NCI-H2081 (cell line): ENCODE results near the gene CHCHD6.

Experiments
- DNase-seq, 2 experiments: peaks; one replicate each; lab custom pipeline; 2025; lab: John Stamatoyannopoulos, UW

Gene CHCHD6

GRCh38 chr3:126992776-126993175 lies 288.7 kb downstream of the CHCHD6 start:
- DNase-seq = no peak

DNA sequence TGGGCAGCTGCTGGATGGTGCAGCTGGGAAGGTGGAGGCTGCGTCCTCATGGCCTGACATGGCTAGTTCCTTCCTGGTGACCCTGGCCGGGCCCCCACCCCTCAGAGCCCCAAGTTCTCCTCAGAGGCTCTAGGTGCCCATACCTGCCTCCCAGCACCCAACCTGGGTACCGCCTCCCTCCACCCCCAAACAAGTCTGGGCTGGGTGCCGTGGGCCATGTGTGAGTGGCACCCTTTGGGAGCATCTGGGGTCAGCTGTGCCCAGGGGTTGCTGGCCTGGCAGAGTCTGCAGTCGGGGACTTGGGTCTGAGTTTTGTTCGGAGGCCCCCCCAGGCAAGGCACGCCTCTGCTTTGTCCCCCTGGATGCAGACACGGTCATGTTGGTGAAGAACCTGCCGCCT lies 289.4 kb downstream of the CHCHD6 start:
- DNase-seq = no peak

- no peak for DNase-seq
Observed at GRCh38 chr3:126994661-126995245, 290.7 kb downstream of the CHCHD6 start.

DNA sequence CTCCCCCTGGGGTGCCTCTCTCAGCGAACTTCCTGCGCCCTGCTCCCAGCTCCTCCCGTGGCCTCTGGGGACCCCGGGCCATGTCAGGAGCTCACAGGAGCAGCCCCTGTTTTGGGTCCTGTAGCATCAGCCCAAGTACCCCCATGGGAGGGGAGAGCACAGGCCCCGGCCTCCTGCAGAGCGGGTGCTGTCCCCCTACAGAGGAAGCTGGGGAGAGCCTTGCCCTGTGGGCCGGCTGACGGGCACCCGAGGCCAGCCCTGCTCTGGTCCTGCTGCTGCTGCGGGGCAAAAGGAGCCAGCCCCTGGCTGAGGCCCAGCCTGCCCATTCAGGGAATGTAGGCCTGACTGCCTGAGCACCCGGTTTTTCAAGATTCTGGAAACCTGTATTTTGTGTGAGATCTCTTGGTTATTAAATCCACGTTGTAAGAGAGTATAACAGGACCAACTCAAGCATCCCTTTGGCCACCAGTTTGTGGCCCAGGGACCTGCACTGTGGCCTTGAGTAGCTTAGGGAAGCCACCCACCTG lies 291.3 kb downstream of the CHCHD6 start:
- DNase-seq = no peak

GRCh38 chr3:126995926-126996512 lies 292.0 kb downstream of the CHCHD6 start:
- no peak for DNase-seq

DNA sequence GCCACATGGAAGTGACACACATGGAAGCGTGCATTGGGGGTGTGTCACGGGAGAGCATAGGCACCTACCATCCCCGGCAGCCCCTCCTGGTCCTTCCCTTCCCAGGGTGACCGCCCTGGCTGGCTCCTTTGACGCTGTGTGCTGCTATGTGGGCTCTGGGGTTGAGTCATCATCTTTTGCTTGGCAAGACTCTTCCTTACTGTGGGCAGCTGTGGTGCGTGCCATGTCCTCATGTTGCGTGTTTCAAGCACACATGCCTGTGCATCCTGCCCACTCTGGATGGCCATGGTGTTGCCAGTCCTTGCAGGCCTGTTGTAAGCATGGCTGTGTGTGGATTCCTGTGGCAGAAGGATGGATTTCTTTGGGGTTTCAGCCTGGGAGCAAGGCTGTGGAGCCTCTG lies 292.9 kb downstream of the CHCHD6 start:
- DNase-seq = no peak

DNA sequence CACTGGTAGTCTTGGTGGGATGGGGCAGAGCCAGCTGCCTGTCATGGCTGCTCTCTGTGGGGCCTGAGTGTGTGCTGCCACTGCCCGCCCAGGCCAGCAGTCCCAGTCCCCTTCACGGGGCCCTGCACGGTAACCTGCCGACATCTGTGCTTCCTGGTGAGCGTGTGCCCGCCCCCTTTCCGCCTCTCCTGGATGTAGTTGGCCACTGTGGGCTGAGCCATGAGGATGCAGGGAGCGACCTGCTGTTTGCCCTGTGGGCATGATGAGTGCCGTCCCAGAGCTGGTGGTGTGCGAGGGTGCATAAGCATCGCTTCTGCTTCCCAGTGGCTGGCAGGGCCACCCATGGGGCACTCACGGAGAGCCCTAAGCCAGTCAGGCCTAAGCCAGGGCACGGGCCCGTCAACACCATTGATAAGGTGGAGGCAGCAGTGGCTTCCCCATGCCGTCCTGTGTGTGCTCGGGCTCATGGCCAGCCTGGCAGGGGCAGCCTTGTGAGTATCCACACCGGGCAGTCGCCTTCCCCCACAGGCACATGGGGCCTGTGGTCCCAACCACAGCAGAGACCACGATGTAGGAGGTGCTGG lies 293.5 kb downstream of the CHCHD6 start:
- no peak for DNase-seq

GRCh38 chr3:126998320-126998719 lies 294.3 kb downstream of the CHCHD6 start:
- DNase-seq = no peak

GRCh38 chr3:126998728-126999127 lies 294.7 kb downstream of the CHCHD6 start:
- peak; percentile 43 to 77 for DNase-seq

DNA sequence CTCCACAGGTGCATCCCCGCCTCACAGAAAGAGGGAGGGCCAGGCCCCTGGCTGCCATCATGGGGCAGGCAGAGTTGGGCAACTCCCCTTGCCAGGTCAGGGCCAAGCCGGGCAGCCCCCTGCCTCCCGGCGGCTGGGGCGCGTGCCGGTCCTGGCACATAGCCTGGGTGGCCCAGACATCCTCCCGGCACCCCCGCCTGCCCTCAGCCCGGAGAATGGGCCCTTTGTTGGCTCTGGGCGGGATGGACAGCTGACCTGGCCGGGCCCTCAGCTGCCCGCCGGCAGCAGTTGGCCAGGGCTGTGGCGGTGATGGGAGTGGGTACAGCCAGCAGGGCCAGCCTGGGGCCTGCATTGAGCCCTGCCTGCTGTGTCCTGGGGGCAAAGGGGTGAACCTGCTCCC lies 295.3 kb downstream of the CHCHD6 start:
- DNase-seq = no peak

DNA sequence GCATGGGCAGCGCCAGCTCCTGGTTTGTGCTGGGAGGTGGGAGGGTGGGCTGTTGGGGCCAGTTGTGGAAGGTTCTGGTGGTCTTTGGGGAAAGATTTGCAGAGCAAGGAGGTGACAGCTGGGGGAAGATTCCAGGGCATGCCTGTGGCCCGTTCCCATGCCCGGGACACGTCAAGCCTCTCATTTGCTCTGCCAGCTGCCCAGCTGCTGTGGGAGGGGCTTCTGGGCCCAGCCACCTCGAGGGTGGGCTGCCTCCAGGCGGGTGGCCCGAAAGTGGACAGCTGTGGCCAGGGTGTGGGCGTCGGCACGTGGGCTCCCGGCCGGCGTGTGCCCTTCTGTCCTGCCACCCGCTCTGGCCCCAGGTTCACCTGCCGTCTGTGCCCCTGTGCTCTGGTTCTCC lies 296.1 kb downstream of the CHCHD6 start:
- DNase-seq = no peak

DNA sequence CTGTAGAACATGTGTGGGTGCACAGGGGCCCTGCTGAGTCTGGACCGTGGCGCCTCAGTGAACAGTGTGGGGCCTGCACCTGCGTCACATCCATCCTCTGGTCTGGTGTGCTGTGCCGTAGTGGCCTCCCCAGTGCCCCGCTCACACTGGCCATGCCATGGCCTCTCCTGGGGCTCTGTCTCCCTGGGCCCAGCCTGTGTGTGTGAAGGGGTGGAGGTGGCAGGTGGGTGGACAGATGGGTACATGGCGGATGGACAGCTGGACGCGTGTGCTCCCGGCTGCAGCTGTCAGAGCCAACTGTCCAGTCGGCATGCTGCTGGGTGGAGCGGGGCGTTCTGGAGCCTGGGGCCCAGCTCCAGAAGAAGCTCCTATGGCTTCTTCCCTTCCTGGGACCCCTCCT lies 296.7 kb downstream of the CHCHD6 start:
- no peak for DNase-seq

GRCh38 chr3:127001486-127002194 lies 297.6 kb downstream of the CHCHD6 start:
- DNase-seq = no peak

GRCh38 chr3:127002195-127003174 lies 298.4 kb downstream of the CHCHD6 start:
- DNase-seq = no peak

DNA sequence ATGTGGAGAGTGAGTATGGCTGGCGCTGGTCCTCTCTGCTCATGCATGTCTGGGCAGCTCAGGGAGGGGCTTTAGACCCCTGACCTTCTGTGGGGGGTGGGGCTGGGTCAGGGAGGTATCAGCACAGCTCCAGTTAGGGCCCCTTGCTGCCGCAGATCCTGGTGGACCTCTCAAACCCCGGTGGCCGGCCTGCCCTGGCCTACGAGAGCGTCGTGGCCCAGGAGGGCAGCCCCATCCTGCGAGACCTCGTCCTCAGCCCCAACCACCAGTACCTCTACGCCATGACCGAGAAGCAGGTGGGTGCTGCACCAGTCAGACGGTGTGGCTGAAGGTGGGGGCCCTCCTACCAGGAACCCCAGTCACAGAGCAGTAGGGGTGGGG lies 299.1 kb downstream of the CHCHD6 start:
- DNase-seq = no peak

DNA sequence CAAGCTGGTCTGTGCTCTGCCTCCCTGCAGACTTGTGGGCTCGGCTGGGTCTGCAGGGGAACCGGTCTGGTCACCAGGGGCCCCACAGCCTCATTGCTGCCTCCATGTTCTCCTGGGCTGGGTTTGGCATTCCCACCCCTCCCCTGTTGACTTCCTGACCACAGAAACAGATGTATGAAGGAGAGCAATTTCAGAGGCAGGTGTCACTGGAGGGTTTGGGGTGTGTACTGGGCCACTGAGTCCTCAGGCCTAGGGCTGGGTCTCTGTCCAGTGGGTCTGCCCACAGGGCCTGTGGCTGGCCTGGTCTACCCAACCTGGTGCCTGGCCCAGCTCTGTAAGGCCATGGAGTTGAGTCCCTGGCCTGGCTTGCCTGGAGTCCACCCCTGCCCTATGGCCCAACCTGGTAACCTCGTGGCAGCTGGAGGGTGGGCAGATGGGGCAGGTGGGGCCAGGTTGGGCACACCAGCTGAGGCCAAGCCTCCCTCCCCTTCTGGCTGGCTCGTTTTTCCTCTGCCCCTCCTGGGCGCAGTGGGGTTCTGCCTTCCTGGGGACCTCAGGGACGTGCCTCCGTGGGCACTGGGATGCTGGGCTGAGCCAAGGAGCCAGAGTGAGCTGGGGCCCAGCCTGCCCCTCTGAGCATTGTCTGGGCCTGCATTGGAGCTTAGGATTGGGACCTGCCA lies 299.7 kb downstream of the CHCHD6 start:
- DNase-seq = no peak

DNA sequence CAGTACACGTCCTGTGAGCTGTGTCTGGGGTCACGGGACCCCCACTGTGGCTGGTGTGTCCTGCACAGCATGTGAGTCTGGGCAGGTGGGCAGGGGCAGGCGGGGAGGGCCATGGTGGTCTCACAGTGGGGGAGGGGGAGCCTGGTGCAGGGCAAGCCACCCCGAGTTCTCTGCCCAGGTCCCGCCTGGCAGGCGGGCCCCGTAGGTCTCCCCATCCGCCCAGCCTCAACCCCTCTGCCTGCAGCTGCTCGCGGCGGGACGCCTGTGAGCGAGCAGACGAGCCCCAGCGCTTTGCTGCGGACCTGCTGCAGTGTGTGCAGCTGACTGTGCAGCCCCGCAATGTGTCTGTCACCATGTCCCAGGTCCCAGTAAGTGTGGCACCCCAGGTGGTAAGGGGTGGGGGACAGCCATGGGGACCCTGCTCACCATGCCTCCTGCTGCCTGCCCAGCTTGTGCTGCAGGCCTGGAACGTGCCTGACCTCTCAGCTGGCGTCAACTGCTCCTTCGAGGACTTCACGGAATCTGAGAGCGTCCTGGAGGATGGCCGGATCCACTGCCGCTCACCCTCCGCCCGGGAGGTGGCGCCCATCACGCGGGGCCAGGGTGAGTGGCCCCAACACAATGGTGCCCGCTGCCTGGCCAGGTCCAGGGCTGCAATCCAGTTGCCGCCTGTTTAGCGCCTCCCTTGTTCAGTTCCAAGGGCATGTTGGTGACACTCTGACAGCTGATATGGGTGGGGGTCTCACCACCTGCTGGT lies 300.8 kb downstream of the CHCHD6 start:
- no peak for DNase-seq

DNA sequence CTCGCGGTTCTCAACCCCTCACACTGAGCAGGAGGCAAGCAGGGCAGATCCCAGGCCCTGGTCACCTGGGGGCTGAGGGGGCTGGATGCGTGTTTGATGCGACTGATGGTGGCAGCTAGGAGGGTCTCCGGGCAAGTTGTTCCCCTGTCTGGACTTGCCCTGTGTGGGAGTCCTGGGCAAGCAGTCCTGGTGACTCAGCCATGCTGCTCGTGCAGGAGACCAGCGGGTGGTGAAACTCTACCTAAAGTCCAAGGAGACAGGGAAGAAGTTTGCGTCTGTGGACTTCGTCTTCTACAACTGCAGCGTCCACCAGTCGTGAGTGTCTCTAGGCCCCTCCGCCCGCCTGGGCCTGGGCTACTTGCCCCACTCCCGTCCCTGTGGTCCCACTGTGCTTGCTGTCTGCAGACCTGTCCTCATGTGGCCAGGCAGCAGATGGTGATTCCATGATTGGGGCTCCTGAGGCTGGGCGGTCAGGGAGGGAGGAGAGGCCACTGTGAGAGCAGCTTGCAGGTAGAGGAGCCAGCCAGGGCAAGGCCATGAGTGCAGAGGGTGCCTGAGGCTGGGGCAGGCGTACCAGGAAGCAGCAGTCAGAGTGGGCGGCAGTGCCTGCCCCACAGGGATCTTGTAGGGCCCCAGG lies 301.9 kb downstream of the CHCHD6 start:
- no peak for DNase-seq

DNA sequence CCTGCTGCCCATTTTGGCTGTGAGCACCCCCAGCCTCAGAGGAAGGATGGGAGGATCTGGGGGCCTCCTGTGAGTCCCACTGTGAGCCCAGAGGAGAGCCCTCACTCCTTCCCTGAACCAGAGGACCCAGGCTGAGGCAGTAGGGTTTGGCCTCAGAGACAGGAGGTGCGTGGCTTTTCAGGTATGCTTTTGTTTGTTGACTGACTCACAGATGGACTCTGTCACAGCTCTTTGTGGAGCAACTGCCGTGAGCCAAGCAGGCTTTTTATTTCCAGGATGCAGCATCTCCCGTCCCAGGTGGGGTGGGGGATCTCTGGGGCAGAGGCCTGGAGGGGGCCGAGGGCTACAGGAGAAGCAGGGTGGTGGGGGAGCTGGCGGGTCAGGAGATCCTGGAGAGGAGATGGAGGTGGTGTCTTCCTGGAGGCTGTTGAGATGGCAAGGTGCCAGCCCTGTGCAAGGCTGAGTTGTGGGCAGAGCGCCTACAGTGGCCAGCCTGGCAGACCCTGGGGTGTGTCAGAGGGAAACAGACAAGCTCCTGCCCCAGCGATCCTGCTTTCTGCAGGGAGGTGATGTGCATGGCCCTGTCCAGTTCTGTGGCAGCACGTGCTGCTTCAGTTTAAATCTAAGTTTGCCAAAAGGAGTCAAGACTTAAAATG lies 302.9 kb downstream of the CHCHD6 start:
- DNase-seq = no peak
